BJ (cell line): ENCODE measurements around the gene TP53I11. TPM values are rescaled to one million over a fixed set of nuclear protein-coding genes. Genes with fewer than 3 reads are reported as not detected.

Source experiments
- CTCF ChIA-PET: fragments of 350-600 bp; formaldehyde crosslinking; extraction: SDS; loops from one replicate; lab custom pipeline; 2021; ENCODE audit warnings: antibody characterized with exemption, inconsistent platforms; lab: Yijun Ruan, JAX
- POLR2A ChIA-PET: fragments of 300-600 bp; sonication (Branson Sonifier 250); formaldehyde crosslinking; extraction: SDS; loops from one replicate; lab custom pipeline; 2021; ENCODE audit warnings: antibody characterized with exemption; lab: Charles Lee
- DNase-seq: peaks from one replicate; pipeline ENCODE4 v3.0.0-alpha.2; 2011; ENCODE audit warnings: low read depth
- H3K27me3 ChIP-seq: 2 replicates; pipeline ENCODE4 v1.6.0; 2011; ENCODE audit warnings: low read length; ENCODE audit not compliant: control insufficient read depth, insufficient read depth
- H3K36me3 ChIP-seq: 2 replicates; pipeline ENCODE4 v1.5.1; 2011; ENCODE audit warnings: low read length; ENCODE audit not compliant: control insufficient read depth, insufficient read depth
- H3K4me3 ChIP-seq: 2 replicates; pipeline ENCODE4 v1.5.1; 2011; ENCODE audit warnings: low read depth, mild to moderate bottlenecking, control low read depth, low read length
- CTCF ChIP-seq: IDR thresholded peaks from 2 replicates; pipeline ENCODE4 v1.5.1; 2011; ENCODE audit warnings: low read depth, mild to moderate bottlenecking, control low read depth, inconsistent platforms, low read length, moderate library complexity; ENCODE audit not compliant: insufficient read depth
- polyA plus RNA-seq: library from polyadenylated mRNA; depleted of rRNA; stranded (reverse); fragments of >200 nt; gene quantifications from 2 replicates; pipeline ENCODE4 v1.2.3, GENCODE V29; 2011

TP53I11 gene
- polyA plus RNA-seq, 1 experiment, result 29.6 TPM

- Histone ChIP-seq H3K36me3 (no peaks in the 10 kb centered on the region), H3K4me3 (no peak overlapping the region), H3K27me3 (no peaks in the 10 kb centered on the region; the same call in 1 of the 2 replicates)
- TF ChIP-seq CTCF, result no peak
- DNase-seq, result no peak
- ChIA-PET CTCF (interaction anchor here (0.9 to 24.5 kb wide), 17 partner anchors 8 to 337 kb away, joined by 3 to 1245 read pairs (median 6); no protein-coding TSS in a partner anchor), POLR2A (no interaction called here)
These were observed 24.6 kb downstream of the TP53I11 start for GRCh38 chr11:44926036-44926435.

GRCh38 chr11:44923806-44924205, 26.9 kb downstream of the TP53I11 start:
- ChIA-PET CTCF (interaction anchor here (0.9 to 6.9 kb wide), 5 partner anchors 12 to 302 kb away, joined by 3 to 47 read pairs (median 6); no protein-coding TSS in a partner anchor), POLR2A (interaction anchor here (0.6 kb wide), 1 partner anchor 473 kb away, joined by 4 read pairs; no protein-coding TSS in a partner anchor)
- H3K36me3 ChIP-seq, result no peaks in the 10 kb centered on the region
- no peak overlapping the region for H3K4me3 ChIP-seq
- TF ChIP-seq CTCF, result no peak
- H3K27me3 ChIP-seq, result no peaks in the 10 kb centered on the region; the same call in 1 of the 2 replicates
- DNase-seq, result no peak

DNA sequence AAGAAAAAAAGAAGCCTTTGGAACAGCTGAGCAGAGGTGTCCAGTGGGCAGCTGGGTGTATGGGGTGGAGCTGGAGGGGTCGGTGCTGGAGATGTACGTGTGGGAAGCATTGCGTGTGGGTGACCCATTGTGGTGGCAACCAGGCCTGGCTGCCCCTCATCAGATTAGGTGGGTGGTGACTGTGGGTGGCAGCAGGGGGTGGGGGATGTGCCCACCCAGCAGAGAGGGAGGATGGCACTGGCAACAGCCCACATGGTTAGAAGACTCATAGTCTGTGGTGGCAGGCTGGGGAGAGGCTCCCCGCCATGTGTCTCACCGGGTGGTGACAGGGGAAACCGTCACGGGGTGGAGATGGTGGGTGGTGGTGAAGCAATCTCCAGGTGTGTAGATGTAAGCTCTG, 27.6 kb downstream of the TP53I11 start:
- no peak overlapping the region for H3K4me3 ChIP-seq
- no peaks in the 10 kb centered on the region; the same call in 1 of the 2 replicates for H3K27me3 ChIP-seq
- no peak for DNase-seq
- ChIA-PET CTCF (interaction anchor here (0.9 to 6.9 kb wide), 5 partner anchors 12 to 302 kb away, joined by 3 to 47 read pairs (median 6); no protein-coding TSS in a partner anchor), POLR2A (interaction anchor here (0.6 kb wide), 1 partner anchor 473 kb away, joined by 4 read pairs; no protein-coding TSS in a partner anchor)
- no peaks in the 10 kb centered on the region for H3K36me3 ChIP-seq
- TF ChIP-seq CTCF, result no peak

DNA sequence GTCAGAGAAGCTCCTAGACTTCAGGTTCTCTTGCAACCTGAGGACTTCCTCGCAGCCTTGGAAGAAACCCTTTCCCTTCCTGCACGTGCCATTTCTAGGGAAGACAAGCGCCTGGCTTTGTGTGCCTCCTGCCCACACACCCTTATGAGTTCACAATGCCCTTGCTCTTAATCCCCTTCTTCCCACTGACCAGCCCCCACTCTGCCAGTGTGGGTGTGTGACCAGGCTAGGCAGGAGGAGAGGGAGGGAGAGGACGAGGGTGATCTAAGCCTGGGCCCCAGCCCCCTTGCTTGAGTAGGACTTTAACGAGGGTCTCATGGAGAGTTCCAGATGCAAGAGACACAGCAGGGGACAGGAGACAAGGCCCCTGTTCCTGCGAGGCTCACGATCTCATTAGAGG, 30.2 kb downstream of the TP53I11 start:
- no peak for DNase-seq
- Histone ChIP-seq H3K4me3 (no peak overlapping the region), H3K36me3 (no peaks in the 10 kb centered on the region), H3K27me3 (peaks cover 3% of the 10 kb centered on the region)
- no peak for TF ChIP-seq CTCF
- ChIA-PET CTCF (interaction anchor here (0.9 to 6.9 kb wide), 4 partner anchors 10 to 303 kb away, joined by 3 to 47 read pairs (median 7); no protein-coding TSS in a partner anchor), POLR2A (no interaction called here)

GRCh38 chr11:44917741-44918140, 32.9 kb downstream of the TP53I11 start:
- ChIA-PET POLR2A (no interaction called here), CTCF (interaction anchor here (1.1 to 6.9 kb wide), 3 partner anchors 9 to 186 kb away, joined by 3 to 47 read pairs (median 25); no protein-coding TSS in a partner anchor)
- no peak for TF ChIP-seq CTCF

More at GRCh38 chr11:44917741-44918140, 32.9 kb downstream of the TP53I11 start:
- Histone ChIP-seq H3K36me3 (no peaks in the 10 kb centered on the region), H3K4me3 (no peak overlapping the region), H3K27me3 (peaks cover 4% of the 10 kb centered on the region)
- DNase-seq, result no peak
